ENCODE results near the gene RGS3.

RGS3 gene

DNA sequence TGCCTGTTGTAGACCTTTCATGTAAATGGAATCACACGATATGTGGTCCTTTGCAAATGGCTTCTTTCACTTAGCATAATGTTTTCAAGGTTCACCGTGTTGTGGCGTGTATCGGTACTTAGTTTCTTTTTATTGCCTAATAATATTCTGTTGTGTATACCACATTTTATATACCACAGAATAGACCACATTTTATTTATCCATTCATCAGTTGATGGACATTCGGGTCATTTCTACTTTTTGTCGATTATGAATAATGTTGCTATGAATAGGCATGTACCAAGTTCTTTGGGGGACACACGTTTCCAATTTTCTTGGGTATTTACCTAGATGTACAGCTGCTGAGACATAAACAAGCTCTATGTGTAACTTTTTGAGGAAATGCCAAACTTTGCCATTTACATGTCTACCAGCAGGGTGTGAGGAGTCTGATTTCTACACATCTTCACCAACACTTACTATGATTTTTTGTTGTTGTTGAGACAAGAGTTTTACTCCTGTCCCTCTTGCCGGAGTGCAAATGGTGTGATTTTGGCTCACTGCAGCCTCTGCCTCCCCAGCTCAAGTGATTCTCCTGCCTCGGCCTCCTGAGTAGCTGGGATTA, 144.7 kb downstream of the RGS3 start:
- no peak for DNase-seq

DNA sequence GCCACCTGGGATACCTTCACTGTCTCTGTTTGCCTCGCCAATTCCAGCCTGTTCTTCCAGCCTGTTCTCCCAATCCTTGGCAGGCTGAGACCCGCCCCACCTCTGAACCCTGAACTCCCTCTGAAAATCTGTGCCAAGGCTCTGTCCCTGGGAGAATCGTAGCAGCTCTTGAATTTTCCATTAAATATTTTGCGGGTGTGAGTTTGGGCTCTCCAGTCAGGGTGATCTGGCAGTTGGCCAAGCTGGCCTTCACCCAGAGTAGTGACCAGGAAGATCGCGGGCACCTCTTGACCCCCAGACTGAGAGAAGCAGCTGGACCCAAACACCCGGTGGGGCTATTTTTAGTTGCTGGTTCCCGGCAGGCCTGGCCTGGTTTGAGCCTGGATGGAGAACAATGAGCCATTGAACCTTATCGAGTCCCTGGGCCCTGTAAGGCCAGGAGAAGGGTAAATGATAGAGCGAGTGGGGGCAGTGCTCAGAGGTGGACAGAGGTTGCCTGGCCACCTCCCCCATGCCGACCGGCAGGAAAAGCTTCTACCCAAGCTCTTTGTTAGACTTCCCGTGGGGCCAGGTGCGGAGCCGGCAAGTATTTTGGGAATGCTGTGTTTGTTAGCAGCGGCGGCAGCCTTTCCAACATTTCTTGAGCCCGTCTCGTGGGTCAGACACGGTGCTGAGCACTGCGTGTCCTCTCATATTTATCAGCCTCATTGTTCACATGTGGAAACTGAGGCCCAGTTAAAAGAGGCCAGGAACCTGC, 146.2 kb downstream of the RGS3 start:
- peak; percentile 26 for DNase-seq

DNA sequence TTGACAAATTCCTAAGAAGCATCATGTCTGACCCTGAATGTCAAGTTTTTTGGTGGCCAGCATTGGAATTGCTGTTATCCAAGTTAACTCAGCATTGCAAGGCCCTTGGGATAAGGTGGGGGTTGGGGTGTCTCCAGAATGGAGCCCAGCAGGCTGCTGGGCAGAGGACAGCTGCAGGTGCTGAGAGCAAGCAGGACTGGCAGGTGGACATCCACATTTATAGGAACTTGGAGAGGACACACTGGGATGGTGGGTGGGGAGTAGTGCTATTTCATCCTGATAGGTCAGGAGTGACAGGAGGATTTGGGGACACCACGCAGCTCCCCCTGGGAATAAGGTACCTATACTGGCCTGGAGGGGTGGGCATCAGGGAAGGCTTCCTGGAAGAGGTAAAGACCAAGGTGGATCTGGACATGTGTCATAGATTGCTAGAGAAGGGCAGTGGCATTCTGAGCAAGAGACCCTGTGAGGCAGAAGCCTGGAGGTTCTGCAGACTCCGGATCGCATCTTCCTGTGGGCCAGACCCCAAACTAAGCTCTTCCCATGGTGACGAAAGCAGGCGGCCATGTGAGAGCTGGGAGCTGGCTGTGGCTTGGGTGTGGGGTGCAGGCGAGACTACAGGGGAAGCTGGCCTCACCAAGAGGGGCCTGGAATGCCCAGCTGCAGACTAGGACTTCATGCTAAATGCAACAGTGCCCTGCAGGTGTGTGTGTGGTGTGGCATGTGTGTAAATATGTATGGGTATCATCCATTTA, 148.1 kb downstream of the RGS3 start:
- no peak for DNase-seq

DNA sequence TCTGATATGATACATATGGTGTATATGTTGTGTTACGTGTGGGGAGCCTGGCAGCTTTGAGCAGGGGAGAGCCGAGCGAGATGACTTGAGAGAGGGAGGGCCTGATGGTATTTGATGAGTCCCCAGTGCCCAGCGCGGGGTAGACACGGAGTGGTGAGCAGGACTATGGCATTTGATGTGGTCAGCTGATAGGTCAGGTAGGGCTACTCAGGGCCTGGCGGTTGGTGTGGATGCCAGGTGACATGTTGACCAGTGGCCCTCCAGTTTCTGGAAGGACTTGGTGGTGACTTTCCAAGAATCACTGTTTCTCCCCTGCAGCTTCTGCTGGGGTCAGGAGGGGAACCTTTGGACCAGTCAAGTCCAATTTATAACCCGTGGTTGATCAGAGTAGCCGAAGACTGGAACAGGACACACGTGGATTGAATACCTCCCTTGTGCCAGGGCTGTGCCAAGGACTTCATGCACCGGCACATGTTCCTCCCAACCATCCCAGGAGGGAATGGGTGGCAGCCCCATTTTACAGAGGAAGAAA, 148.8 kb downstream of the RGS3 start:
- DNase-seq, result no peak

DNA sequence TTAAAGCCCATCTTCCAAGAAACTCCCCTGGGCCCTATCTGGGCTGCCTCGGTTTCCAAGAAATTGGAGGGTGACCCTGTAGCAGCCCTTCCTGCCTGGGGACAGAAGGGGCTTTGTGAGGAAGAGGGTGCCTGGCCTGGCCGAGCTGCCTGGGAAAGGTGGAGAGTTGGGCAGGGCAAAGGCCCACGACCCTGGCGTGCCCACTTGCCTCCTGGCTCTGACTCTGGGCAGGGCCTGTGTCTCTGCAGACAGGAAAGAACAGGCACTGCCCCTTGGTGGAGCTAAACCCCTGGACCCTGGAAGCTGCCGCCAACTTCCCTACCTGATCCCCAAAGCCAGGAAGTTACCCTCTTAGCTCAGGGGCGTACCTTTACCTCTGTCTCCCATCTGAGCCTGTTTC, 149.3 kb downstream of the RGS3 start:
- no peak for DNase-seq

DNA sequence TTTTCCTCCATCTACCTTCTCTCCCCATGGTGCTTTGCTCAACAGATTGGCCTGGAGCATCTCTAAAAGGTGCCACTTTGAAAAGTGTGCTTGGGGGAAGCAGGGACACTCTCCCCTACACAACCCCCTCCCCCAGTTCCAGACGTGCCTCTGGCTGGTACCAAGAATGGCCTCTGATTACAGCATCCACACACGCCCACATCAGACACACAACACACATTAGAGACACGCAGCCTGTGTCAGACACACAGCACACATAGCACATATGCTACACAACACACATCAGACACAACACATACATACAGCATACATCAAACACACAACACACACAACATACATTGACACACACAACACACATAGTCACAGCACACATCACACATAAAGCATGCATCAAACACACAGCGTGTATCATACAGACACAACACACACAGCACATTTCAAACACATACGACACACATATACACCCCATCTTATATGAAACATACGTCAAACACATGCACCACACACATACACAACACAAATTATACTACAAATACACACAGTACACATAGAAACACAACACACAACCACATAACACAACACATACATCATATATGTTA, 150.4 kb downstream of the RGS3 start:
- no peak for DNase-seq

DNA sequence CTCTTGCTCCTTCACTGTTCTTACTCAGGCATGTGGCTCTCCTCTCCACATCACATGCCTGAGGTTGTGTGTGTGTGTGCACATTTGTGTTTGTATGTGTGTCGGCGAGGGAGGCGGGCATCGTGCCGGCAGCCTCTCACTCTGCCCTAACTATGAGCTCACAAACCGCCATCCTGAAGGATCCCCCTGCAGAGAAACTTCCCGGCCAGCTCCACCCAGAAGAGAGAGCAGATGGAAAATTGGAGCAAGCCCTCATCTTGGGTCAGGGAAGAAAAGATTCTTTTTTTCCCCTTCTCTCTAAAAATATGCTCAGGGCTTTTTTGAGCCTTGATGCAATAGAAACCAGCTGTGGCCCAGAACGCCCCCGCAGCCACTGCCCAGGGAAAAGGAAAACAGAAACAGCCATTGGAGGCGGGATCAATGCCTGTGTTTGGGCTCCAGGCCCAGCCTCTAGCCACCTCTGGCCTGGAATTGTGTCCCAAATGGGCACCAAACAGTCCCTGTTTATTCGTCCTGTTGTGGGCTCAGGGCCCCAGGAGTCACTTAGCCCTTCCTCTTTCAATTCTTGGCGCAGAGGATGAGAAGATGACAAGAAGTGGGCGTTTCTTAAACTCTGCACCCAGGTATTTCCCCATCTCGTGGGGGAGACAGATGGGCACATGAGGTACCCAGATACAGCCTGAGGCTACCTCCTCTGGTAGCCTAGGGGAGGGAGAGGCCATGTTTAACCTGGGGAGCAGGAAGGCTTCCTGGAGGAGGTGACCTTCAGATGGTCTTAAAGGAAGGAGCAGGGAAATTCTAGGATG, 151.5 kb downstream of the RGS3 start:
- peak; percentile 33 for DNase-seq

DNA sequence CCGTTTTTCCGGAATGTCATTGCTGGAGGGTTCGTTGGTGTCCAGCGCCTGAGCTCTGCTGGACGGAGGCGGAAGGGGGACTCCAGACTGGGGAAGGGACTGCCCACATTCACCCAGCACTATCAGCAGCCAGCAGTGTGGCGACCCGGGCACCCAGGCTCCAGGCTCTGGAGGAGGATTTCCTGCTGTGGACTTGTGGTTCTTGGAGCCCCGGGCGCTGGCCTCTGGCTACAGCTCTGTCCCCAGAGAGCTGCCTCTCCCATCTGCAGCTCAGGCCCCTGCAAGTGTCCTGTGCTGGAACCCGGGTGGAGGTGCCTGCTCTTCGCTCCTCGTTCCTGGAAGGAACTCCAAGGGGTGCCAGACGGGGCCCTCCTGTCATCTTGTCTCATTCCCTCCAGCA, 152.6 kb downstream of the RGS3 start:
- DNase-seq, result no peak

DNA sequence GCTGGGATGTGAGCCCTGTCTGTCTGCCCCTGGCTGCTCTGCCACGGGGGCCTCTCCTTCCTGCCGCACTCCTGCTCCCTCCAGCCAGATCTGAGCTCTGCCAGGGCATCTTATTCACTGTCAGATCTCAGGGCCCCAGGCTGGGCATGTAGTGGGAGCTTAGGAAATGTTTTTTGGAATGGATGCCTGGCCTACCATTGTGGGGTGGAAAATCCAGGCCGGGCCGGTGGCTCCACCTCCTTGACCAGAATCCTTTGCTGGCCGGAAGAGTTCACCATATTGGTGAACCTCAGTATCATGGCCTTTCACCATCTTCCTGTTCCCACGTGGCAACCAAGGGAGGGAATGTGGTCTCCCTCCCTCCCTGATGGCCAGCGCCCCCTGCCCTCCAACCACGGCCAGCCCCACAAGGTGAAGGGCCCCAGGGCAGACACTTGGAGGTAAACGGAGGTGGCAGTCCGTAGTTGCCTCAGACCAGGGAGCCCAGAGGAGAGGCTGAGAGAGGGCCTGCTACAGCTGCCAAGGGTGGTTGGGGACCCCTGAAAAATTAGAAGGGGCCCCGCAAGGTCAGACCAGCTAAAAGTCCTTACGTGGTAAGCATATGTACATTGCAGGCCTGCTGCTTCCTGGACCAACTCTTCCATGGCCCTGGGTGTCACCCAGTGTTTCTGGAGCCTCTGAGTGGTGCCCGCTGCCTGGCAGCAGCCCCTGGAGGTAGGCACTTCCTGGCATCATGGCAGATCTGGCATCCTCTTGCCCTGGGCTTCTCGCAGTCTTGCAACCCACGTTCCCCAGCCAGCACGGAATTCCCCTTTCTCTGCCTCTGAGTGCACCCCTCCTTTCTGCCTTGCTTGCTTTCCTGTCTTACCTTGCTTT, 153.3 kb downstream of the RGS3 start:
- DNase-seq, result no peak

DNA sequence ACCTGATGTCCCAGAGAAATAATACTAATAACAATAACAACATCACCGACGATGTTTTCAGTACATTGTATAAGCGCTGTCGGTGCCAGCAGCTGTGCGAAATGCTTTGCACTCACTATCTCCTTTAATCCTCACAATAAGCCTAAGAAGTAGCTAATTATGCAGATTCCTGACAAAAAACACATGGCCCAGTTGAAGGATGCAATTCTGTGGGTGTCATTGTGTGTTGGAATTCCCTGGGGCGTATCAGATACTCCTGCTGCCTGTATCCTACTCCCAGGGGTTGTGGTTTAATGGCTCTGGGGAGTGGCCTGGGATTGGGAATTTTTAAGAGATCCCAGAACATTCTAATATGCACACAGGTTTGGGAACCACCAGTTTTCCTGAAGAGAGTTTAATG, 154.0 kb downstream of the RGS3 start:
- DNase-seq, result no peak

DNA sequence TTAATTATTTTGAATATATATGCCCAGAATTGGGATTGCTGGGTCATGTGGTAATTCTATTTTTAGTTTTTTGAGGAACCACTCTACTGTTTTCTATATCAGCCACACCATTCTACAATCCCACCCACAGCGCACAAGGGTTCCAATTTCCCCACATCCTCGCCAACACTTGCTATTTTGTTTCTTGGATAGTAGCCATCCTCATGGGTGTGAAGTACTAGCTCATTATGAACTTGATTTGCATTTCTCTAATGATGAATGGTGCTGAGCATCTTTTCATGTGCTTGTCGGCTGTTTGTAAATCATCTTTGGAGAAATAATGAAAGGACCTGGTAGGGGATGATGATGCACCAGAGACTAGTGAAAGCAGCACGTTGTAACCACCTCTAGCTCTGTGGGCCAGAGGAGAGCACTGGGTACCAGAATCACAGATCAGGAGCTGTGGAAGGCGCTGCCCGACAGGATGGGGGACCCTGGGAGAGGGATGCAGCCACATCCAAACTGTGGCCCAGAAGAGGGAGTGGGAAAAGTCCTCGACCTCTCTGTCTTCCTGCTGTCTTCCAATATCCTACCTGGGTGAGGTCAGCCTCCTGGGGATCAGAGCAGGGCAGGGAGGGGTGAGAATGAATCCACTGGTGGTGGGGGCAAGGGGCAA, 155.4 kb downstream of the RGS3 start:
- peak; percentile 19 for DNase-seq

DNA sequence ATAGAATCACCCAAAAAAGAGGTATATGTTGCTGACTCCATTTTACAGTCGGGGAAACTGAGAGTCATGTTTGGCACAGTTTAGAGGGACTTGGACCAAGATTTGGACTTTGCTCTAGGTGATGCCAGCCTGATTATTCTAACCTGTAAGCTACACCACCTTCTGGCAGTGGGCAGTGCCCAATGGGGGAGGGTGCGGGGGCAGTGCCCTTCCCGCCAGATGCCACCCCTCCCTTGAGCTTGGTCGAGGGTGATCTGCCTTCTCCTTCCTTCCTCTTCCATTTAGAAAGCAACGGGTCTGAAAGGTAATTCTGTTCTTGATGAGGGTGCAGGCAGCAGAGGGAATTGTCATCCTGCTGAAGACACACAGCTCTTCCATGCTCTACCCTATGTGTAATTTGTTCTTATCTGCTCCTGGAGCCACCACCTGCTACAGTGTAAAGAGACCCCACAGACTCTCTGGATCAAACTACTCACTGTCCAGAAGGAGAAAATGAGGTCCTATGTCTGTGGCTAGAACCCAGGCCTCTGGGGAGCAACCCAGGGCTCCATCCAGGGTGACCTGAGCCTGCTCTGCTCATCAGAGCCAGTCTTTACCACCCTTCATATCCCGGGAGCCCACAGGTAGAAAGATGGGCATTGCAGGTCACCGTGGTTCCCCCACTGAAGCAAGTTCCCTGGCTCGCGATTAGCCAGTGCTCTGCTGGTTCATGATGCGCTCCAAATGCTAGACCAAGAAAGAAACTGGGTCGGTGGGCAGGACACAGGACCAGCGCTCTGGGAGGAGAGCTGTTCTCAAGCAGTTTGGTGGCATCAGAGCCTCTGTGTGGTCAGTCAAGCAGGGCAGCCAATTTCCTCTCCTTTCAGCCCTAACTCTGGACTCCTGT, 156.2 kb downstream of the RGS3 start:
- peak; percentile 19 for DNase-seq

DNA sequence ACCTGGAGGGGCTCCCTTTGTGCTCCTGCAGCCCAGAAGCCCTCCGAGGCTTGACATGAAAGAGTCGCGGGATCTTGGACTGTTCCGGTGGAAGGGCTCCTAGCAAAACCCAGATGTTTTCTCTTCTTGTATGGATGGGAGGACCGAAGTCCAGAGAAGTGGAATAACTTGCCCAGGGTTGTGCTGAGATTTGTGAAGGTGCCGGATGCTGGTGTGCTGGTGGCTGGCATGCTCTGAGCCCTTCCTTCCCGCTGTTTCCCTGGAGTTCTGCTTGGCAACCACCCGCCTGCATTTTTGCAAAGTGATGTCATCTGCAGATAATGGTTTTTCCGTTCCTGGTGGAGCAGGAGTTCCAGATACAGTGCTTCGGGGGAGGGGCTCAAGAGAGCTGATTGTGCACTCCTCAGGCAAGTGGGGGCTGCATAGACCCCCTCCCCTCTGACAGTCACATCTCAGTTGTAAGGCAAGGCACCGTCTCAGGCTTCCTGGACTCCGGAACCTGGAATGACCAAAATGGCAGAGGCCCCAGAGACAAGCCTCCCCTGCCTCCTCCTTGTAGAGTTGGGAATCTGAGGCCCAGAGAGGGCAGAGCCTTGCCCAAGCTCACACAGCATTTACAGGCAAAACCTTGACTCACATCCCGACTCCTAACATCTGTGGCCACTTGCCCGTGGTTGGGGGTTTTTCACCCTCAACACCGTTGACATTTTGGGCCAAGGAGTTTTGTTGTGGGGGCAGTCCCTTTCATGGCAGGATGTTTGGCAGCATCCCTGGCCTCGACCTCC, 157.0 kb downstream of the RGS3 start:
- DNase-seq, result peak; percentile 84

DNA sequence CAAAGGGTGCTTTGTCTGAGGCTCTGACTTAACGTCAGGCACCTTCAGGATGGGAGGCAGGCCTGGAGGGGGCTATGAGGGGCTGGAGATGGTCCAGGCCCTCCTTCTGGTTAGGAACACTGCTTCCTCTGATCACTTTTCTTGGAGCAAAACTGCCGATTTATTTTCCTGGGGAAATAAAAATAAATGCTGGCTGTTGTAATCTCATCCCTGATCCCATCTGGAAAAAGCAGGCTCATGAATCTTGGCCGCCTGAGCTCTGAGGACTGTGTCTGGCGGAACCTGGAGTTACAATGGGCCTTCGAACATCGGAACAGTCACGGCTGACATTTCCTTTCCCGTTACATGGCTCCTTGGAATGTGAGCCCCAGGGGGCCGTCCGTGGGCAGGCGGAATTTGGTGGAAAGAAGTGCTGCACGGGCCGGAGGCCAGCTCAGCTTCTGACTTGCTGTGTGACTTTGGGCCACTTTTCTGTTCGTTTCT, 157.8 kb downstream of the RGS3 start:
- no peak for DNase-seq

DNA sequence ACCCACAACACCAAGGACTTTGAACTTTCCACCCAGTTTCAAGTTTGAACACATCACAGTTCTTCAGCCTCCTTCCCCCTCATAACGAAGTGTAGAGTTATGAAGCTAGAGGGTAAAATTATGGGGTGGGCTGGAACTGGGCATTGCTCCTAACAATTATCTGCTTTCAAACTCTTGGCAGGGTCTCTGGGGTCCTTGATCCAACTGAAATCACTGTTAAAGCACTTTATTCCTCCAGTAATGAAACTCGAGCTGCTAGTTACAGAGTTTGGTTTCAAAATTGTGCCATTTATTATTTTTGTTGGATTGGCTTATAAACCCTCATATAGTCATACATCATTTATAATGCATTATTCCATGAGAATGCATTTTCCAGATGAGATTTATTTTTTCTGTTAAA, 158.5 kb downstream of the RGS3 start:
- DNase-seq, result no peak

DNA sequence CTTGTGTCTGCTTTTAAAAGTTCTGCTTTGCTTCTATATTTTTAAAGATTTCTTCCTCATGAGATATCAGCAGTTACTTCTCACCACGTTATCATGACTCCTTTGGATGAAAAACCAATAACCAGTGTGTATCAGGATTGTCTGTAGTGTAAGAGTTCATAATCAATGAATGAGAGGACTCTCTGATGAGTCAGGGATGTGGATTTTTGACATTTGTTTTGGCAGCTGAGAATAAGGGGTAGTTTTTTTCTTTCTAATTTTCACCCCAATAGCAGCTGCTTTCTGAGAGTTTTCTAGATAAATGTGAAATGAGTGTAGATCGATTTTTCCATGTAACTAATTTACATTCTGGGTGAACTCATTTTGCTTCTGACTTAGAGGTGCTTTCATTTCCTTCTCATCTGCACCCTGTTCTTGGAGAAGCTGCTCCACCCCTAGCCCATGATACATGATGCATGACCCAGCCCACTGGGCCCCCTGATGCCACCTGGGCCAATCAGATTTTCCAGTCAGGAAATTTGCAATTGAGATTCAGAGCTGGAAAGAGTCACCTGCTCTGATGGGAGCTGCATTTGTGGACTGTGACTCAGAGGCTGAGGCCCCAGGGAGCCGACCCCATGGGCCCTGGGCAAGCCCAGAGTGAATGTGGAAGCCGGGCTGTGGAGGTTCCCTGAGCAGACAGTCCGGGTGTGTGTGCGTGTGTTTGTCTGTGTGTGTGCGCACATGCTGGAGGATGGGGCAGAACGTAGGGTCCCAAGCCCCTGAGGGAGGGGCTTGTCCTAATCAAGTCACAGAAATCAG, 159.3 kb downstream of the RGS3 start:
- peak; percentile 91 for DNase-seq

DNA sequence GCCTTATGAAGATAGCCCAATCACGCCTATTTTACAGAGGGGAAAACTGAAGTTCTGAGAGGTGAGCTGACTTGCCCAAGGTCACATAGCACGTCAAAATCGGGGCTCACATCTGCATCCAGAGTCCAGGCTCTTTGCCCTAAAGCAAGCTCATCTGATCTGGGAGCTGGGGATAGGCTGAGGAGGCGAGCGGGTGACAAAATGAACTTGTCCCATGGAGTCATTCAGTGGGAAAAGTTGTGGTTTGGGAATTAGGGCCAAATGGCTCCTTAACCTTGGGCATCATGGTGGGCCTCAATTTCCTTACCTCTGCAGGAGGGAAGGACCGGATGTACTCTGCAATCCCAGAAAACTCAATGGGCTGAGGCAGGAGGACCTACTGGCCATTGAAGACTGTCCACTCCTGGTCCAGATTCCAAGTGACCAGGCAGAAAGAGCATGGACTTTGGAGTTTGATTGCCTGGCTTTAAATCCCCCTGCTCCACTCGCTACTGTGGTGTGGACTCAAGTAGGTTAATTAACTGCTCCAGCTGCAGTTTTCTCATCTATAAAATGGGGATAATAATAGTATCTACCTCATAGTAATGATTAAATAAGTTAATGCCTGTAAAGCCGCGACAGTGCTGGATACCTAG, 160.4 kb downstream of the RGS3 start:
- peak; percentile 27 for DNase-seq
